GM13976 (cell line): ENCODE results near the gene HNRNPUL1.

Experiments
- DNase-seq: peaks from one replicate; pipeline ENCODE4 v3.0.0; 2012; ENCODE audit warnings: low spot score
- in situ Hi-C: fragments of 300-500 bp; cut with MboI; formaldehyde crosslinking; loops from one replicate; pipeline ENCODE4 v1.12.0; 2022; ENCODE audit warnings: low sequenced_read_pairs, mixed read lengths, inconsistent platforms; ENCODE audit not compliant: unreplicated experiment
- TF ChIP-seq, protein P1 (sequence below): IDR thresholded peaks from 2 replicates; pipeline ENCODE4 v1.5.1; 2012; ENCODE audit warnings: borderline replicate concordance, mild to moderate bottlenecking; ENCODE audit not compliant: insufficient read depth; ENCODE audit errors: extremely low read depth, missing control alignments, control extremely low read depth

Gene HNRNPUL1

GRCh38 chr19:41330946-41331678, 66.9 kb downstream of the HNRNPUL1 start:
- no peak for DNase-seq
- TF ChIP-seq, protein P1, sequence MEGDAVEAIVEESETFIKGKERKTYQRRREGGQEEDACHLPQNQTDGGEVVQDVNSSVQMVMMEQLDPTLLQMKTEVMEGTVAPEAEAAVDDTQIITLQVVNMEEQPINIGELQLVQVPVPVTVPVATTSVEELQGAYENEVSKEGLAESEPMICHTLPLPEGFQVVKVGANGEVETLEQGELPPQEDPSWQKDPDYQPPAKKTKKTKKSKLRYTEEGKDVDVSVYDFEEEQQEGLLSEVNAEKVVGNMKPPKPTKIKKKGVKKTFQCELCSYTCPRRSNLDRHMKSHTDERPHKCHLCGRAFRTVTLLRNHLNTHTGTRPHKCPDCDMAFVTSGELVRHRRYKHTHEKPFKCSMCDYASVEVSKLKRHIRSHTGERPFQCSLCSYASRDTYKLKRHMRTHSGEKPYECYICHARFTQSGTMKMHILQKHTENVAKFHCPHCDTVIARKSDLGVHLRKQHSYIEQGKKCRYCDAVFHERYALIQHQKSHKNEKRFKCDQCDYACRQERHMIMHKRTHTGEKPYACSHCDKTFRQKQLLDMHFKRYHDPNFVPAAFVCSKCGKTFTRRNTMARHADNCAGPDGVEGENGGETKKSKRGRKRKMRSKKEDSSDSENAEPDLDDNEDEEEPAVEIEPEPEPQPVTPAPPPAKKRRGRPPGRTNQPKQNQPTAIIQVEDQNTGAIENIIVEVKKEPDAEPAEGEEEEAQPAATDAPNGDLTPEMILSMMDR, result no peak
- in situ Hi-C loops, result no loop called here

DNA sequence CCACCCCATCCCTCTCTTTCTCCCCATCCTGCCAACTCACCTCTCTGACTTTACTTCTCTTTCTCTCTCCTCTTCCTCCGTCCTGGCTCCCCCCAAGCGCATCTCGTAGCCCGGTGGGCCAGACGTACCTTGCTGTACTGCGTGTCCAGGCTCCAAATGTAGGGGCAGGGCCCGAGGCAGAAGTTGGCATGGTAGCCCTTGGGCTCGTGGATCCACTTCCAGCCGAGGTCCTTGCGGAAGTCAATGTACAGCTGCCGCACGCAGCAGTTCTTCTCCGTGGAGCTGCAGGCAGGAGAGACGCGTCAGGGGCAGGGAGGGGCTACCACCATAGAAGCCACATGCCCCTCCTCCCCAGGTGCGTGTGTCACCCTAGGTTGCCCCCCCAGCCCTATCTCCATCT, 67.8 kb downstream of the HNRNPUL1 start:
- TF ChIP-seq, protein P1, result no peak
- no peak for DNase-seq
- in situ Hi-C loops, result no loop called here

GRCh38 chr19:41332468-41332867, 68.3 kb downstream of the HNRNPUL1 start:
- in situ Hi-C loops, result no loop called here
- no peak for DNase-seq
- TF ChIP-seq, protein P1, result no peak

GRCh38 chr19:41334793-41335192, 70.6 kb downstream of the HNRNPUL1 start:
- no peak for DNase-seq
- in situ Hi-C loops, result no loop called here
- TF ChIP-seq, protein P1, result no peak

DNA sequence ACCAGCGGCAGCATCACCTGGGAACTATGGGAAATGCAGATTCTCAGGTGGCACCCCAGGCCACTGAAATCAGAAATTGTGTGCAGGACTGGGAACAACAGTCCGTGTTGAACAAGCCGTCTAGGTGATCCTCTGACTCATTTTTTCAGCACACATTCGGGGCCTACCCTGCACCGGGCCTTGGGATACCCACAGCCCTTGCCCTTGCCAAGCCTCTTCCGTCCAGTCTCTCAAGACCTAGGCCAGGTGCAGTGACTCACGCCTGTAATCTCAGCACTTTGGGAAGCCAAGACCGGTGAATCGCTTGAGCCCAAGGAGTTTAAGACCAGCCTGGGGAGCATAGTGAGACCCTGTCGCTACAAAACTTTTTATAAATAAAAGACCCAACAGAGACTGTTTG, 71.3 kb downstream of the HNRNPUL1 start:
- in situ Hi-C loops, result no loop called here
- TF ChIP-seq, protein P1, result no peak
- DNase-seq, result no peak

DNA sequence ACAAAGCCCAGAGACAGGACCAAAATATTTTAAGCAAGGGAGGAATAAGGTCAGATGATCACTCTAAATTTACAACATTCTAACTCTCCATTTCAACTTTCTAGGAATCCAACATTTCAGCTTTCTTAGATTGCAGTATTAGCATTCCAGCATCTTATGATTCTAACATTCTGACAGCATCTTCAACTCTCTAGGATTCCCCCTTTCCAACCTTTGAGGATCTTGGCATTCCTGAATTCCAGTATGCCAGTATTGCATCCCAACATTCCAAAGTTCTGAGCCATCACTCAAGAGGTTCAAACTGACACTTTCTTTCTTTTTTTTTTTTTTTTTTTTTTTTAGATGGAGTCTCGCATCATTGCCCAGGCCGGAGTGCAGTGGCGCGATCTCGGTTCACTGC, 75.8 kb downstream of the HNRNPUL1 start:
- DNase-seq, result no peak
- TF ChIP-seq, protein P1, result no peak
- in situ Hi-C loops, result no loop called here
